Breast epithelium (tissue), 3 donors: ENCODE results near the gene SNAP47.

Source experiments
- POLR2A ChIP-seq: fragments of 450-650 bp; IDR thresholded peaks from one replicate; pipeline ENCODE4 v1.6.1; 2016; ENCODE audit warnings: antibody characterized with exemption, mild to moderate bottlenecking, moderate library complexity
- POLR2AphosphoS5 ChIP-seq, 3 donors: sonication (generic); formaldehyde crosslinking; IDR thresholded peaks; one replicate each; pipeline ENCODE4 v1.6.1; 2017; ENCODE audit warnings: antibody characterized with exemption in 3 of 3
- TF ChIP-seq, protein P1 (sequence below), 3 donors: fragments of 450-650 bp; IDR thresholded peaks; one replicate each; pipeline ENCODE4 v1.5.1; 2016 to 2017; ENCODE audit warnings: antibody characterized with exemption in 3 of 3, mild to moderate bottlenecking in 3 of 3, moderate library complexity in 3 of 3

DNA sequence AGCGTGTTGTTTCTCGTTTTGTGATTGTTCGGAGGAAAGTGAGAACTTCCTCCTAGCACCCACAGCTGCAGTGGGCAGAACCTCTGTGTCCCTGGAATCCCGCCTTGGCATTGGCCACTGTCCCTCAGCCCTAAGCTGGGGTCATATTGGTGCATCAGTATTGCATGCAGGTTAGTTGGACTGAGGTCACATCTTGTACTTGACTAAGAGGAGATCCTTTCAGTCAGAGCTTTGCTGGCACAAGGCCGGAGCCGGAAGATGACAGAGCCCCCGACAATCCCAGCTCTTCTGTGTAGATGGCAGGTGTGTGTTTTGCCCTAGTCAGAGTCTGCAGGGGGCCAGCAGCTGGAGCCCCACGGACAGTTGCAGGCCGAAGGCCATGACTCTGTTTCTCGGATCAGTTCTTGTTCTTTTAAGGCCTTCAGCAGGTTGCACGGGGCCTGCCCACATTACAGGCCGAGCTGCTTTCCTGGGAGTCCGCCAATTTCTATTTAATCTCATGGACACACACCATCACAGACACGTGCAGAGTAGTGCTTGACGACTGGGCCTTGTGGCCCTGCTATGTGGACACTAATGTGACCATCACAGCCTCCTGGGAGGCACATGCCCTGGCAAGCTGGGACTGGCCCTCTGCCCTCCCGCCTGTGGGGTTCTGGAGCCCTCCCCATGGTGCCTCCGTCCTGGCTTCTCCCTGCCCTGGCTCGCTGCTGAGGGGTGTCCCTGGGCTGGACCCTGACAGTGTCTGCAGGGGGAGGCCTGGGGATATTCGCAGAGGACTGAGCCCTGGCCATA, 14.9 kb downstream of the SNAP47 start:
- TF ChIP-seq POLR2AphosphoS5 (IDR thresholded peaks at IDR 0.05) (no peak), POLR2A (no peak)
- TF ChIP-seq, protein P1, sequence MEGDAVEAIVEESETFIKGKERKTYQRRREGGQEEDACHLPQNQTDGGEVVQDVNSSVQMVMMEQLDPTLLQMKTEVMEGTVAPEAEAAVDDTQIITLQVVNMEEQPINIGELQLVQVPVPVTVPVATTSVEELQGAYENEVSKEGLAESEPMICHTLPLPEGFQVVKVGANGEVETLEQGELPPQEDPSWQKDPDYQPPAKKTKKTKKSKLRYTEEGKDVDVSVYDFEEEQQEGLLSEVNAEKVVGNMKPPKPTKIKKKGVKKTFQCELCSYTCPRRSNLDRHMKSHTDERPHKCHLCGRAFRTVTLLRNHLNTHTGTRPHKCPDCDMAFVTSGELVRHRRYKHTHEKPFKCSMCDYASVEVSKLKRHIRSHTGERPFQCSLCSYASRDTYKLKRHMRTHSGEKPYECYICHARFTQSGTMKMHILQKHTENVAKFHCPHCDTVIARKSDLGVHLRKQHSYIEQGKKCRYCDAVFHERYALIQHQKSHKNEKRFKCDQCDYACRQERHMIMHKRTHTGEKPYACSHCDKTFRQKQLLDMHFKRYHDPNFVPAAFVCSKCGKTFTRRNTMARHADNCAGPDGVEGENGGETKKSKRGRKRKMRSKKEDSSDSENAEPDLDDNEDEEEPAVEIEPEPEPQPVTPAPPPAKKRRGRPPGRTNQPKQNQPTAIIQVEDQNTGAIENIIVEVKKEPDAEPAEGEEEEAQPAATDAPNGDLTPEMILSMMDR (IDR thresholded peaks at IDR 0.05), result no peak
